SIG-M5 treated with dmso at 0.1 percent for 504 hours (cell line): ENCODE results near the gene SUCO.

ENCODE experiments used
- DNase-seq: peaks from one replicate; lab custom pipeline; 2025; ENCODE audit not compliant: unreplicated experiment; lab: John Stamatoyannopoulos, UW

SUCO gene

GRCh38 chr1:172515927-172516326 is 17.0 kb upstream of the SUCO start:
- peak; percentile 75 for DNase-seq

DNA sequence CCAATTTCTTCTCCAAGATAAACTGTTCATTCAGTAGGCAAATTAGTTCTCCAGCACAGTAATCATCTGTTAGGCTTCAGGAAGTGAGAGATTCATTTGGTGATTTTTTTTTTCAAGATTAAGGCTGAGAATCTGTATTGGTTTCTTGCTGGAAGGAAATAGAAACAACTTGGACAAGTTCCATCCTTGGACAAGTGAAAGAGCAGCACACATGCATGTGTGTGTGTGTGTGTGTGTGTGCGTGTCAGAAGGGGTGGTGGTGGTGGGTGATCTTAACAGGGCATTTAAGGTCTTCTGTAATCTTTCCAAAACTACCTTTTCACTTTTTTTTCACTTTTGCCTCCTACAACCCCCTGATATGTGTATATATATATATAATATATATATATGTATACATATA is 15.9 kb upstream of the SUCO start:
- no peak for DNase-seq

DNA sequence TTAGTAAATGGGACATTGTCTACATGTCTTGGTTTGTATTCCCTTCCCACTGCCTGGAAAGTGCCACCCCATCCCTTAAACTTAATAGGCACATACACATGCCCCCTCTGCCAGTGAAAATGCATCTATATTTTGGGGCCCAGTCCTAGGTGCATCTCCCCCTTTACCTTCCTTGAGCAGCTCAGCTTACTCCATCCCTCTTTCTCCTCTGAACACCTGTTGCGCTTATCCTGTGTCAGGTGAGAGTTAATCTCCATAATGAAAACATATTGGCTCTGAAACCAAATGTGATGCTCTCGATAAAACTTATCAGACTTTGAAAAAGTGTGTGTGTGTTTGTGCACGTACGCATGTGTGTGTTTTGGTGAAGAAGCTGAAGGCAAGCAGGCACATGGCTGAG is 15.4 kb upstream of the SUCO start:
- DNase-seq = no peak

DNA sequence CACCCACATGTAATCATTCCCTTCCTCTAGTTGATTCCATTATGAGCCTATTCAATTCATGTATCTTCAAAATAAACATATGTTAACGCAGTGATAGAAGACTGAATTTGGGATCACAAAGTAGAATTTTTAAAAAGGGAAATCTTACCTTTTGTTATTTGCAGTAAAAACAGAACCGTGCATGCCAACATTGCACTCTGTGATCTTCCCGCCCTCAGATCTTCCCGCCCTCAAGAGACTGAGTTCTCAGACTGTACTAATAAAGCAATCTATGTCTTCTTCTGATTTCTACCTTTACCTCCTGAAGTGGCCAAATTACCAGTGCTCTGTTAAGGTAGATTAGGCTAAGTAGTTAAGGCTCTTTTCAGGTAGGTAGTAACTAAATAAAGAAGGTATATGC is 3.6 kb upstream of the SUCO start:
- DNase-seq = no peak

GRCh38 chr1:172530000-172530399 is 3.0 kb upstream of the SUCO start:
- peak; percentile 45 for DNase-seq

GRCh38 chr1:172531412-172532182 is 1.4 kb upstream of the SUCO start:
- DNase-seq = no peak

- DNase-seq = peak; percentile 100
Measured at GRCh38 chr1:172532183-172532699, 709 bp upstream of the SUCO start.

DNA sequence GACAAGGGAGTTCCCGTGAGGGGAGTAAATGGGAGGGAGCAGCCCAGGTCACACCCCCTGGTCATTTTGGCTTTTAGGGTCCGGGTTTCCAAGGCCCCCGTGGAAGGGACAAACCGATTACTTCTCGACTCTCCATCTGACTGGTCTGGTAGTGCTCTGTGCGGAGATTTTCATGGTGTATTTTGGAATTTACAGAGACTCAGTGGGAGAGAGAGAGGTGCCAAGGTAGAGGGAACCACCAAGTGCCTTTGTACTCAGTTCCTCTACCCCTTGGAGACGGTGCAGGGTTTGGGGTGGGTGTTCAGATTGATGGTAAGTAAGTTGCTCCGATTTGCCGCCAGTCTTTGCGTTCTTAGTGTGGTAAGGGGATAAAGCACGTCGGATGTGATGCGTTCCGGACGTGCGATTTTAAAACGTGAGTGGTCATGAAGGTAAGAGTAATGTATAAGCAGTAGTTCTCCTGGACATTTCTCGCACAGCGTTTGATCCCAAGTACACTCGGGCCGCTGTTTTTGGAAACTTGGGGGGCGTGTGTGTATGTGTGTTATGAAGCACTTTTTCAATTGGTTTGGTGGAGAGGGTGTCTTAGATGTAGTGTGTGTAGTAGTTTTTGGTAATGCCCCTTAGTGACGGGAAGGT is 682 bp downstream of the SUCO start:
- peak; percentile 67 for DNase-seq

DNA sequence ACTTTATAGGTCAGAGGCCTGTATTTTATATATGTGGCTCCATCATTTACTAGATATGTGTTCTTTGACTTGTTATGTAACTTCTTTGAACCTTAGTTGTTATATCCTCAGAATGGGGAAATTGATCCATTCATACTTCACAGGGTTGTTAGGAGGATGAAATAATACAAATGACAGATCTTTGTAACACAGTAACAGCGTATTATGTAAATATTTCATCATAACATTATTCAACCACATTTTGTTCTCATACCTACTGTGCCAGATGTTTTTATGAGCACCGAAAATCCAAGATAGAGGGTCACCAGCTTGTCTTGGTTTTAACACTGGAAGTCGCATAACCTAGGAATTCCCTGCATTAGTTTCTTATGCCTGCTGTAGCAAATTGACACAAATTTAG is 3.3 kb downstream of the SUCO start:
- DNase-seq = peak; percentile 37

DNA sequence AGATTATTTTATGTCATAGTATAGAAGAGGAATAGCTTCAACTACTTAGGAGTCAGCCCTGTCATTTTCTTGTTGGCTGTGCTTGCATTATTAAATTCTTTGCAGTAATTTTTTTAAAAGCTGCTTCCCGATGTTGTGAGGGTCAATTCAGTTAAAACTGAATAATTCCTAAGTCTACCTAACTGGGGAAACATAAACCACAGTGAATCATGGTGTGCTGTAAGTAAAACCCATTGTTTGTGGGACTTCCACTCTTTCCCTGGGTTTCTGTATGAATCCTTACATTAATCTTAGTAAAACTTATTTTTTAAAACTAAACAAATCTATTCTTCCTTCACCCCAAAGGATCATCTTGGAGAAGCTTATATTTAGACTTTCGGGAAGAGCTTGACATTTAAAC is 4.4 kb downstream of the SUCO start:
- DNase-seq = no peak

GRCh38 chr1:172537827-172538391 is 5.0 kb downstream of the SUCO start:
- no peak for DNase-seq

- DNase-seq = no peak
Measured at GRCh38 chr1:172540635-172541034, 7.7 kb downstream of the SUCO start.

DNA sequence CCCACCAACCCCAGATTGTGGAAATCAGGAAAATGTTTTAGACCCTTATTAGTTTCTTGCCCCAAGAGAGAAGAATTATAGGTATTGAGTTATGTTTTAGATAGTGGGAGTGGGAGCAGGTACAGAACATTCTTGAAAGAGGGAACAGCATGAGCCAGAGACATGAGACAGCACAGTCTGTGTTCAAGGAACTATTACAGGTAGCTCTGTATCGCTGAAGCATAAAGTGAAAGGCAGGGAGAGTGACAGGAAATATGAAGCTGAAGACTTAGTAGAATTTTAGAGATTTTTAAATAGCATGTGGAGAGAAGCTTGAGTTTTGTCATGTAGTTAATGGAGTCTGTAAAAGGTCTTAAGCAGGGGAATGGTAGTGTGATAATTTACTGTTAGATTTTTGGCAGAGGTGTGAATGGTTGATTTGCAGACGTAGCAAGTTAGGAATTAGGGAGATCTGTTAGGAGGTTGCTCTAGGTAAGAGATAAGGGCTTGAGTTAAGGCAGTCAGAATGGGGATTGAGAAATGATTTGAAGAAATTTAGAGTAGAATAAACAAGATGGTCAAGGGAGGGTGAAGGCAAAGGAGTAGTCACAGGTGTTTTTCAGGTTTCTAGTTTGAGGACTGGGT is 11.6 kb downstream of the SUCO start:
- no peak for DNase-seq

- DNase-seq = peak; percentile 38
Measured at GRCh38 chr1:172545396-172546004, 12.6 kb downstream of the SUCO start.

- no peak for DNase-seq
Measured at GRCh38 chr1:172547071-172547470, 14.1 kb downstream of the SUCO start.

GRCh38 chr1:172549621-172550280 is 16.8 kb downstream of the SUCO start:
- no peak for DNase-seq

DNA sequence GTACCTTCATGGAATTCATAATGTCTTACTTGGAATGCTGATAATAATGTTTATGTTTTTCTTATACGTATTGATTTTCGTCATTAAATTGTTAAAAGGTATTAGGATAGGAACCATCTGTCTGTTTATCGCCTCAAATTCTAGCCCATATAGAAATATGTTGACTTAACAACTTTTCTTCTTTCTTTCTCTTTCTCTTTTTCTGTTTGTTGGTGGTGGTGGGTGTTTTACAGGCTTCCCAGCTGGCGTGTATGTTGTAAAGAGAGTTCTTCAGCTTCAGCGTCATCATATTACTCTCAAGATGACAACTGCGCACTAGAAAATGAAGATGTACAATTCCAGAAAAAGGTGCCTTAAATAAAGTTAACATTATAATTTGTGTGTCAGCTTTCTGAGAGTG is 18.3 kb downstream of the SUCO start:
- DNase-seq = no peak

DNA sequence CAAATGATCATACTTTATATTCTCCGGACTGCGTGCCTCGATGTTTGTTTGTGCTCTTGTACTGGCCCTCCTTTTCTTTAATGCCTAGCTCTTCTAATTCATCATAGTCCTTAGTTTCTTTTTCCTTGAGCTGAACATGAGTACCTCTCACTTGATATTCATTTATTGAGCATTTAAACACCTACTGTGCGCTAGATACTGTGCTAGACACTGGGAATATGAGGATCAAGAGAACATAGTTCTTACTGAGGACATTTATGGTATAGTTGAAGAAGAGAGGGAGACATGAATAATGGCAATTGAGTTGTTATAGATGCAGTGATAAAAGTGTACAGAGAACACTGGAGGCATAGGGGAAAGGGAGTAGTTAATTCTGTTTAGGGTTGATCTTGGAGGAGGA is 22.0 kb downstream of the SUCO start:
- DNase-seq = no peak

DNA sequence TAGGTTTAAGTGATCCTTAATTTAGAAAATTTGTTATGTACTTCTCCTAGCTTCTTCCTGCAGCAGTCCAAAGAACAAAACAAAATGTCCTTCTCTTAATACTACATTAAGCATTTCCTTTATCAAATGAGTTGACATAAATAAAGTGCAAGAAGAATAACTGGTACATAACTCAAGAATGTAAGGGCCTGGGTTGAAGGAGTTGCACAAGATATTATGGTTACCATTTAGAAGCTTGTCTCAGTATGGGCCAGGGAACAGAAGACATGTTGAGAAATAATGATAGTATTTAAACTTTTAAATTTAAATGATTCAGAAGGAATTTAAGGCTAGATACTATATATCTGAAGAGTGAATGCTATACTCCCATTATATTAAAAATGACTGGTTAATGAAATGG is 23.5 kb downstream of the SUCO start:
- no peak for DNase-seq

DNA sequence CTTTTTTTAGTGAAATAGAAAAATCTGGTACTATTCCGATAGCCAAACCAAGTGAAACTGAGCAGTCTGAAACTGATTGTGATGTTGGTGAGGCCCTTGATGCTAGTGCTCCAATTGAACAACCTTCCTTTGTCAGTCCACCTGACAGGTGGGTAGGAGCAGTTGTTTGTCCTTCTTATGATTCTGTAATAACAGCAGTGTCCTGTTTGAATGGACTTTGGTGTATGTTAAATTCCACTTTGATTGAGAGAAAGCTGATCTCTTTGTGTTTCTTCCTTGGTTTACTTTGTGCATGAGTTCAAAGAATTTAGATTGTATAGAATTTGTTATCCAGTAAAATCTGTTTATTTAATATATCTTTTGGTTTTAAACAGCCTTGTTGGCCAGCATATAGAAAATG is 24.3 kb downstream of the SUCO start:
- no peak for DNase-seq
